Stimulated activated CD8-positive, alpha-beta memory T cell treated with anti-CD3 and anti-CD28 coated beads, Interleukin-4, amount 100 ng/mL, for 24 hours (primary cell): ENCODE data around the gene SLC5A5.

Experiments used
- DNase-seq: peaks from one replicate; pipeline ENCODE4 v3.0.0-alpha.2; 2020; ENCODE audit warnings: low read depth

The SLC5A5 gene

GRCh38 chr19:17847538-17848366, 24.0 kb upstream of the SLC5A5 start, which contains the start of gene JAK3:
Gene JAK3, minus strand, starts transcription at chr19:17847982. Its CDS starts 3,565 bp downstream, at chr19:17844417.
- peak; percentile 85 for DNase-seq

GRCh38 chr19:17848595-17849292, 23.0 kb upstream of the SLC5A5 start:
- DNase-seq = no peak

- DNase-seq = no peak
These were observed 17.7 kb upstream of the SLC5A5 start for GRCh38 chr19:17854061-17854460.

- DNase-seq = peak; percentile 86
These were observed 16.2 kb upstream of the SLC5A5 start for GRCh38 chr19:17855280-17856152.

- DNase-seq = peak; percentile 97
These were observed 12.0 kb upstream of the SLC5A5 start, which contains the start of gene RPL18A for GRCh38 chr19:17859533-17860330. Gene RPL18A, plus strand, starts transcription at chr19:17859910. Its CDS starts 47 bp downstream, at chr19:17859957.

GRCh38 chr19:17860331-17860992, 11.3 kb upstream of the SLC5A5 start:
- no peak for DNase-seq

- no peak for DNase-seq
These were observed 10.8 kb upstream of the SLC5A5 start for GRCh38 chr19:17860993-17861360.

GRCh38 chr19:17861542-17862402, 10.0 kb upstream of the SLC5A5 start:
- no peak for DNase-seq

- no peak for DNase-seq
These were observed 8.8 kb upstream of the SLC5A5 start for GRCh38 chr19:17862711-17863519.

- no peak for DNase-seq
These were observed 8.1 kb upstream of the SLC5A5 start for GRCh38 chr19:17863520-17864182.

GRCh38 chr19:17865364-17866311, 6.1 kb upstream of the SLC5A5 start:
- no peak for DNase-seq

- no peak for DNase-seq
These were observed 5.3 kb upstream of the SLC5A5 start for GRCh38 chr19:17866312-17866963.

GRCh38 chr19:17866964-17867486, 4.7 kb upstream of the SLC5A5 start:
- DNase-seq = no peak

GRCh38 chr19:17868669-17869068, 3.1 kb upstream of the SLC5A5 start:
- no peak for DNase-seq

- DNase-seq = no peak
These were observed 2.6 kb upstream of the SLC5A5 start for GRCh38 chr19:17869114-17869608.
